Cardiac muscle cell (in vitro differentiated cells and primary cell): ENCODE data around the gene UNC5A. TPM values are rescaled to one million over a fixed set of nuclear protein-coding genes. Genes with fewer than 3 reads are reported as not detected.

Source experiments
- DNase-seq, 2 donors: peaks; one replicate each; pipeline versions ENCODE4 v3.0.0 to v3.0.0-alpha.2; 2010 to 2017; ENCODE audit warnings: low read depth in 1 of 2, low spot score in 1 of 2
- H3K27ac ChIP-seq: fragments of 200-600 bp; sonication (generic); 2 replicates; pipeline ENCODE4 v1.5.1; 2016
- H3K27me3 ChIP-seq: fragments of 200-600 bp; sonication (generic); 2 replicates; pipeline ENCODE4 v1.6.0; 2016; ENCODE audit warnings: control low read depth
- H3K36me3 ChIP-seq: fragments of 200-600 bp; sonication (generic); 2 replicates; pipeline ENCODE4 v1.5.1; 2016; ENCODE audit warnings: control low read depth
- H3K4me1 ChIP-seq: fragments of 200-600 bp; sonication (generic); 2 replicates; pipeline ENCODE4 v1.8.1; 2017; ENCODE audit warnings: low read depth, mild to moderate bottlenecking, mixed run types
- H3K4me3 ChIP-seq: fragments of 200-600 bp; sonication (generic); 2 replicates; pipeline ENCODE4 v1.5.1; 2016; ENCODE audit warnings: mild to moderate bottlenecking
- H3K9me3 ChIP-seq: fragments of 200-600 bp; sonication (generic); 2 replicates; pipeline ENCODE4 v1.5.1; 2017; ENCODE audit warnings: low read depth, mild to moderate bottlenecking, control low read depth
- CTCF ChIP-seq: IDR thresholded peaks from 2 replicates; pipeline ENCODE4 v1.5.1; 2012; ENCODE audit warnings: low read depth, mild to moderate bottlenecking, low read length
- polyA plus RNA-seq: library from polyadenylated mRNA; unstranded; fragments of >200 nt; fragmentation: Nextera tagmentation; extraction: Ambion mirVana; gene quantifications from 2 replicates; pipeline ENCODE4 v1.2.1, GENCODE V29; 2016
- total RNA-seq: library from RNA; depleted of rRNA; stranded (reverse); fragments of >200 nt; gene quantifications from 2 replicates; pipeline ENCODE4 v1.2.3, GENCODE V29; 2016

Gene UNC5A
- total and polyA plus RNA-seq, 2 experiments from 2014 or later, result 0.26 to 0.86 TPM

GRCh38 chr5:176906126-176906525, 95.8 kb downstream of the UNC5A start:
- DNase-seq, result no peak
- Histone ChIP-seq H3K4me3 (no peak overlapping the region), H3K36me3 (peaks cover 54% of the 10 kb centered on the region)

GRCh38 chr5:176906796-176907195, 96.4 kb downstream of the UNC5A start:
- Histone ChIP-seq H3K27me3 (no peaks in the 10 kb centered on the region), H3K4me1 (no peaks in the 10 kb centered on the region), H3K4me3 (no peak overlapping the region), H3K27ac (no peak overlapping the region), H3K36me3 (peaks cover 54% of the 10 kb centered on the region), H3K9me3 (no peaks in the 10 kb centered on the region)
- TF ChIP-seq CTCF, result no peak
- no peak for DNase-seq

More at GRCh38 chr5:176906126-176906525, 95.8 kb downstream of the UNC5A start:
- no peak overlapping the region for H3K27ac ChIP-seq
- no peaks in the 10 kb centered on the region for H3K27me3 ChIP-seq
- TF ChIP-seq CTCF, result no peak
- no peaks in the 10 kb centered on the region for H3K9me3 ChIP-seq
- H3K4me1 ChIP-seq, result no peaks in the 10 kb centered on the region

- H3K36me3 ChIP-seq, result peaks cover 44% of the 10 kb centered on the region
Measured at GRCh38 chr5:176908675-176909368, 98.5 kb downstream of the UNC5A start.

GRCh38 chr5:176912115-176912514, 101.8 kb downstream of the UNC5A start:
- H3K9me3 ChIP-seq, result no peaks in the 10 kb centered on the region
- no peak overlapping the region for H3K4me3 ChIP-seq
- no peak for TF ChIP-seq CTCF
- H3K36me3 ChIP-seq, result peaks cover 13% of the 10 kb centered on the region
- no peak for DNase-seq
- no peaks in the 10 kb centered on the region for H3K27me3 ChIP-seq
- H3K4me1 ChIP-seq, result no peaks in the 10 kb centered on the region
- H3K27ac ChIP-seq, result no peak overlapping the region

More at GRCh38 chr5:176908675-176909368, 98.5 kb downstream of the UNC5A start:
- no peak overlapping the region for H3K4me3 ChIP-seq
- no peaks in the 10 kb centered on the region for H3K27me3 ChIP-seq
- H3K4me1 ChIP-seq, result no peaks in the 10 kb centered on the region
- DNase-seq, result no peak
- TF ChIP-seq CTCF, result no peak
- no peak overlapping the region for H3K27ac ChIP-seq
- no peaks in the 10 kb centered on the region for H3K9me3 ChIP-seq

- Histone ChIP-seq H3K9me3 (no peaks in the 10 kb centered on the region), H3K4me1 (no peaks in the 10 kb centered on the region), H3K27me3 (no peaks in the 10 kb centered on the region), H3K4me3 (no peak overlapping the region), H3K36me3 (peaks cover 3% of the 10 kb centered on the region), H3K27ac (peak overlapping the region; percentile 19)
- TF ChIP-seq CTCF, result no peak
- DNase-seq, result no peak
Measured at GRCh38 chr5:176915906-176916305, 105.5 kb downstream of the UNC5A start.
